RPMI7951 (cell line): ENCODE results near the gene POMC. TPM values are rescaled to one million over a fixed set of nuclear protein-coding genes. Genes with fewer than 3 reads are reported as not detected.
"Not testable (repeated sequence)": the region's sequence is repeated elsewhere in the genome, so short reads cannot be mapped to it uniquely, and the experiment has no call there.

Source experiments
- DNase-seq: peaks from one replicate; pipeline ENCODE4 v3.0.0-alpha.2; 2012; ENCODE audit warnings: low read depth
- total RNA-seq: library from RNA; depleted of rRNA; stranded (reverse); fragments of >200 nt; shearing (Covaris generic); gene quantifications from 2 replicates; pipeline ENCODE4 v1.2.3, GENCODE V29; 2014; rRNA removed

The POMC gene
- total RNA-seq, 1 experiment from 2014 or later: 5.8 TPM

DNA sequence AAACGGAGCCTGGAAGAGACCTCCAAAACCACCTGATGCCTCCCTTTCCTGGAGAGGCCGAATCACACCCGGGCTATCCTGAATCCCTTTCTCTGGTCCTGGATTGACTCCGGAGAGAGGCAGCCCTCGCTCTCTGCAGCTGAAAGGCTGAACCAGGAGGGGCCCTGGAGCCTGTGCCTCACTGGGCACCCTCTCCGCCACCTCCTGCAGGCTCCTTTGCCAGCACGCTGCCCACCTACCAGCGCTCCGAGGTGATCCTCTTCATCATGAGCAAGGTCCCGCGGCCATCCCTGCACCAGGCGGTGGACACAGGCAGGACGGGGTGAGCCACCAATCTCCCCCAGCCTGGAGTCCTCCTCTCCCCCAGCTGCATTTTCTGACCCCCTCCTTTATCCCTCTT lies 35.7 kb downstream of the POMC start:
- DNase-seq: no peak

DNA sequence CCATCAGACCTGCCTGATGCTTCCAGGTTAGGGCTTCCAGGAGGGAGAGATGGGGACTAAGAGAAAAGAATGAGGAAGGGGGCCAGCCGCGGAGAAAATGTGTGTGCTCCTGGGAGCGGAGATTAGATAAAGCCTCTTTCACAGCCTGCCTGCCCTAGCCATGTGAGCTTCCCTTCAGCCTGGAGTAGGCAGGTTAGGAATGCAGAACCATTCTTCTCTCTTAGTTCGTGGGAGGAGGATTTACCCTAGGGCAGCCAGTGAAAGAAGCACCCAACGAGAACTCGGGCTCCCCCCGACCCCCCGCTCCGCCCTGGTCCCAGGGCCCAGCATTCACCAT lies 36.1 kb downstream of the POMC start:
- no peak for DNase-seq

DNA sequence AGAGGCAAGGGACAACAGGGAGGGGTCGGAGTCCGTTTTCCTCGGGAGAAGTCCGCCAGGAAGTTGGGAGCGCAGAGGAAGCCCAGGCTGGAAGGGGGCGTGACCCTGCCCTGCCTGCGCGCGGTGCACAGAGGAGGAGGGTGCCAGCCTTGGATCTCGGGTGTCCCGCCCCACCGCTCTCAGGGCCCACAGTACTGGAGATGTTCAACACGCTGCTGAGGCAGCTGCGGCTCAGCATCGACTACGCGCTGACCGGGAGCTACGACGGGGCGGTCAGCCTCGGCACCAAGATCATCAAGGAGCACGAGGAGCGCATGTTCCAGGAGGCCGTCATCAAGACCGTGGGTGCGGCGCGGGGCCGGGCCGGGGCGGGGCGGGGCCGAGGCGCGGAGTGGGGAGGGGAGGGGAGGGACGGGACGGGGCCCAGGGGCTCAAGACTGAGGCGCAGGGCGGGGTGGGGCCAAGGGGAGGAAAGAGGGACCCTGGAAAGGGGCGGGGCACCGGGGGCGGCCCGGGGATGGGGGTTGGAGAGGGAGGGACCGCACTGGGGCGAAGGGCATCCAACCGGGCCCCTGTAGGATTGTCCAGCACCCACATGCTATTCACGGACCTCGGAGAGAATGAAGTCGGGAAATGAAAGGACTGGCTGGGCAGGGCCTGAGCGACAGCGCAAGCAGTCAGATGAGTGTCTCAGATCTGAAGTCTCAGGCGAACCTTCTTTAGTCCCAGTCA lies 36.6 kb downstream of the POMC start:
- DNase-seq: no peak

DNA sequence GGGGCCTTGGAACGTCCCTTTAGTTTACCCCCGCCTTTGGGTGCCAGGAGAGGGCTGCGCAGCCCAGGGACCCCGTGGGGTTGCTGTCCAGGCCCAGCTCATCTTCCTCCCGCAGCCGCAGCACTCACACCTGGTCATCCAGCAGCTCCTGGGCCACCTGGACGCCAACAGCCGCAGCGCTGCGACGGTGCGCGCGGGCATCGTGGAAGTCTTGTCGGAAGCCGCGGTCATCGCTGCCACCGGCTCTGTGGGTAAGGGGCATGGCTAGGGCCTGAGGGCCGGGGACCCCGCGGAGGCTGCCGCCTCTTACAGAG lies 37.2 kb downstream of the POMC start:
- no peak for DNase-seq

DNA sequence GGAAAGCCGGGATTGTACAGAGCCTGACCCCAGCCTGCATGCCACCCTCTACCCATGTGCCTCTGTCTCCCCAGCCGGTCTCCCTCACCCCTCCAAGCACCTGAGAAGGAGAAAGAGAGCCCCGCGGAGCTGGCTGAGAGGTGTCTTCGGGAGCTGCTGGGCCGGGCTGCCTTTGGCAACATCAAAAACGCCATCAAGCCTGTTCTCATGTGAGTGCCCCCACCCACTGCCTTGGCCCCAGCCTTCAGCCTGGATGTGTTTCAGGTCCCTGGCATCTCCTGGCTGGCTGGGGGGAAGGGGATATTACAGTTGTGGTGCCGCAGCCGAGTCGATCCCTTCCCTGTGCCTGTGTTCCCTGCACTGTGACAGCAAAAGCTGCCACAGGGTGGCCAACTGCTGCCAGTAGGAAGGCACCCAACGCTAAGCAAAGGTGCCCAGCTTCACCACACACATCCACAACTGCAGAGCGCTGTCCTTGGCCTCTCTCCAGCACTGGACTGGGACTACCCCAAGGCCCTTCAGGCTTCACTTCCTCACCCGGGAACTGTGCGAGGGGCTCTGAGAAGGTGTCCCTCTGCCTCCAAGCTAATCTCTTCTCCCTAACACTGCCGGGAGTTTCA lies 38.4 kb downstream of the POMC start:
- no peak for DNase-seq

DNA sequence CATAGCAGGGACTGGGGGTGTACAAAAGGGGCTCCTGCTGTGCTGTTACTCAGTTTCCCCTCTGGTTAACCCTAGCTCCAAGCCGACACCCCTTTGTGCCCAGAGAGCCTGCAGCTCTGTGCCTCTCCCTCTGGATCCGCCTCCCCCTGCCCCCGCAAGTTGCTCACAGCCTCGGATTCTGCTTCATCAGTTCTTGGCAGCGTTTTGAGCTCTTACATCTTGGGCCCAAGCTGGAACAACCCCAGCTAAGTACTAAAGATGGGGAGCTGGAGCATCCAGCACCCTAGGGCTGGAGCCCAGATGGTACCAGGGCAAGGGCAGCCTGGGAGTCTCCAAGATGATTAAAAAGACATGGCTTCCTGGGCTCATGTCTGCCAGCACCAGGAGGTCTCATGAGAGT lies 40.7 kb downstream of the POMC start:
- no peak for DNase-seq

DNA sequence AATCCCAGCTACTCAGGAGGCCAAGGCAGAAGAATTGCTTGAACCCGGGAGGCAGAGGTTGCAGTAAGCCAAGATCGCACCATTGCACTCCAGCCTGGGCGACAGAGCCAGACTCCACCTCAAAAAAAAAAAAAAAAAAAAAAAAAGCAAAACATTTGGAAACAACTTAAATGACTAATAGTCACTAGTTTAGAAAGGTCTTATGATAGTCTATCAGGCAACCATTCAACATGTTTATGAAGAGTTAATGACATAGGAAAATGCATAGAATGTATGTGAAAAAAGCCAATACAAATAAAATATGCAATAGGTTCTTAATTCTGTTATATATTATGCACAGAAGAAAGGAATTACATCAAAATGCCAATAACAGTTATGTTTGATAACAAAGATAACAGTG lies 41.3 kb downstream of the POMC start:
- not testable (repeated sequence) for DNase-seq

DNA sequence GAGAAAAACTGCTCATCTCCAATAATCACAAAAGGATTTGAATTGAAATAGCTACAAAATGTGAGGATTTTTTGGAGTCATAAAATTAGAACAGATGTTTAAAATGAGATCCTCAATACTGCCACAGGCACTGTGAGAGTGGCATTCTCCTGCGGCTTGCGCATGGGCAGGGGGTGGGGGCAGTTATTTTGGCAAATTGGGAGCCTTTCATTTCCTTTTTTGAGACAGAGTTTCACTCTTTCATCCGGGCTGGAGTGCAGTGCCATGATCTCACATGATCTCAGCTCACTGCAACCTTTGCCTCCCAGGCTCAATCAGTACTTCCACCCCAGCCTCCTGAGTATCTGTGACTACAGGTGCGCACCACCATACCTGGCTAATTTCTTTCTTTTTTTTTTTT lies 42.4 kb downstream of the POMC start:
- DNase-seq: no peak

DNA sequence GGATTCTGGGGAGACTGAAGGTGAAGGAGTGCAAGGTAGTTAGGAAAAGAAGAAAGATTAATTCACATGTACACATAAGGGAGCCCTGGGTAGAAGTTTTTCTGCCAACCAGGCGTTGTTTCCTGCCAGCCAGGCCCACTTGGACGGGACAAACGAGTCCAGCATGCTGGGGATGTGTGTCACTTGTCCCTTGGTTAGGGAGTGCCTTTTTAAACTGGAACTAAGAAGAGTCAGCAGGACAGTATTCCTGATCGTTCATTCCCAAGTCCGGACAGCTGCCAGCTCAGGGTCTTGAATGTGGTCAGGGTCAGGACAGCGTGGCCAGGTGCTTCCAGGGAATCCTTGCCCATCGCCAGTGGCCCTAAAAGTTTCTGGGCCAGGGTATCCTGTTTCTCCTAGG lies 43.2 kb downstream of the POMC start:
- no peak for DNase-seq

DNA sequence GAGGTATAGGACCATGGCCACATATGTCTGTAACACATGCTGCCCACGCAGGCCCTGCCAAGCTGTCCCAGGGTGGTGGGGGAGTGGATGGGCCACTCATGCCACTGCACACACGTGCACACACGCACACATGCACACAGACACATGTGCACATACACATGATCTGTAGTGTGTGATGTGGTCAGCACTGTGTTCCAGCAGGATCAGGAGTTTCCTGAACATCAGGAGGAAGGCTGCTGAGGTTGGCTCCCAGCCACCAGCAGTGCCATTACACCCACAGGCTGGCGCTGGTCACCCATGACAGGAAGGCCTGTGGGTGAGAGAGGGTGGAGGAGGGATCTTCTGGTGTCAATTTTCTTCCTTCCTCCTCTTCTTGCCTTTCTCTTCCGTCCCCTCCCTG lies 44.7 kb downstream of the POMC start:
- no peak for DNase-seq

DNA sequence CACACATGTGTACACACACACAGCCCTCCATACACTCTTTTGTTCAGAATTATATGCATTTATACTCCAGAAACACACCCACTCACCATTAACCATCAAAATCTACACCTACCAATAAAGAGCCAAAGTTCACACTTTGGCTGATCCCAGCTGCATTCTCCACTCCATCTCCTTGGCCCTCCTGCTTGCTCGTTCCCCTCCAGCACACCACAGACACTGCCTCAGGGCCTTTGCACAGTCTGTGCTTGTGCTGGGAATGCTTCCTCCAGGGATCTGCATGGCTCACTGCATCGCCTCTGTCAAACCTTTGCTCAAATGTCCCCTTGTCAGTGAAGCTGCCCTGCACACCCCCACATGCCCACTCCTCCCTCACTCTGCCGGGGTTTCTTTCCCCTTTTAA lies 46.0 kb downstream of the POMC start:
- no peak for DNase-seq

DNA sequence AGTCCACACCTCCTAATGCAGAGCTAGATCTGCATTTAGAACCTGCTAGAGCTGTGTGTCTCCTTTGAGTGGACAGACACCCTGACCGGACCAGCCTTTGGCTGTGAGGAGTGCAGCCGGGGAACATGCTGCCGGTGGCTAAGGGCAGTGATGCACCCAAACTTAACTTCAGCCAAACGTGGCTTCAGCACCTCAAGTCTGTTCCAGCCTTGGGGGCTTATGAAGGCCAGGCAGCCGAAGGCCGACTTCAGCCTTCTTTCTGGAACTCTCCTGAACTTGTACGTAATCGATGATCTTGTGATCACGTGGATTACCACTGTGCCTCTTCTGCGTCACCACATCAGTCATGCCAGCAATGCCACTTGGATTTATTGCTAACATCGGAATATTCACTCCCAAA lies 49.1 kb downstream of the POMC start:
- DNase-seq: no peak

DNA sequence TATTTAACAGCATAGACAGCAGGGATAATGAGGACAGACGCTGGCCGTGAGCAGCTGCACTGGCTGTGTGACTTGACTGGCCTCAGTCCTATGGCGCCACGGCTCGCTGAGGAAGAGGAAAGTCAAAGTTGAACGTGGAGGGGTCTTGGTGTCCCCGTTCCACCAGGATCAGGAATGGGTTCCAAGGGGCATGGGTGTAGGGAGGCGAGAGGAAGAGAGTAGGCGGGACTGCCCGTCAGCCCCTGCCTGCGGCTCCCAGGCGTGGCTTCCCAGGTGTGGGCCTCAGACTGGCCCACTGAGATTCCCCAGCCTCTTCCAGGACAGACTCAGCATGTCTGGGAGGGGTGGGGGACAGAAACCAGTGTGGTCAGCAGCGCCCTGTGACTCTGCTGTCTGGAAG lies 51.4 kb downstream of the POMC start:
- DNase-seq: no peak

DNA sequence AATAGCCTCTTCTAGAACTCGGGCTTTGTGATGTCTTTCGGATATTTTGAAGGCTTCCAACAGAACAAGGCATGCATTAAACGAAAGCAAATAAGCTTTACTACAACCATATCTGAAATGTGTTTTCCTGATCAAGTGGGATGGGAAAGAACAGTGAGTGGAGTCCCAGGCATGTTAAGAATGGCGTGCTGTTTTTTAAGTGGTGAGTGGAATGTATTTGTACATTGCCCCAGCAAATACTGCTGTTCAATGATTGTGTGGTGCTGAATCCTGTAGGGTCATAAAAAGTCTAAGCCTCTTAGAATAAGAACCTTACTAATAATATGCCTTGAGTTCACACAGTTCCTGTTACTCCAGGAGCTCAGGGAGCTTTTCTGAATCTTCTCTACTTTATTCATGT lies 52.5 kb downstream of the POMC start:
- DNase-seq: no peak

DNA sequence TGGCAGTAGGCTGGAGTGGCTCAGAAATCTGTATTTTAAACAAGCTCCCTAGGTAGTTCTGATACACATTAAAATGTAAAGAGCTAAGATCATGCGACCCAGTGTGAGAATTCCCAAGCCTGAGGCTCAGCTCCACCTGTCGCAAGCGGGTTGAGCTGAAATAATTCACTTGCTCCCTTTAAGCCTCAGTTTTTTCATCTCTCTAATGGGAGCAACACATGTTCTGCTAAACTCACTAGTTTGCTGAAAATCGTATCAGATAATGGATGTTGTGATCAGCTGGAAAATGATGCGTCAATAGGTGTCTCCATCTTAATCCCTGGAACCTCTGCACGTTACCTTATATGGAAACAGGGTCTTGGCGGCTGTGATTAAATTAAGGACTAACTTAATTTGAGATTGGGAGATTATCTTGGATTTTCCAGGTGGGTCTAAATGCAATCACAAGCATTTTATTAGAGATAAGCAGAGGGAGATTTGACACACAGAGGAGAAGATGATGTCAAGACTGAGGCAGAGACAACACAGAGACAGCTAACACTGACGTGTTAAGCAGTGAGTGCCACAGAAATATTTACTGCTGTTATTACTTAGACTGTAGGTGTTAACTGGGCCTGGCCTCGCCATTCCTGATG lies 53.0 kb downstream of the POMC start:
- no peak for DNase-seq

DNA sequence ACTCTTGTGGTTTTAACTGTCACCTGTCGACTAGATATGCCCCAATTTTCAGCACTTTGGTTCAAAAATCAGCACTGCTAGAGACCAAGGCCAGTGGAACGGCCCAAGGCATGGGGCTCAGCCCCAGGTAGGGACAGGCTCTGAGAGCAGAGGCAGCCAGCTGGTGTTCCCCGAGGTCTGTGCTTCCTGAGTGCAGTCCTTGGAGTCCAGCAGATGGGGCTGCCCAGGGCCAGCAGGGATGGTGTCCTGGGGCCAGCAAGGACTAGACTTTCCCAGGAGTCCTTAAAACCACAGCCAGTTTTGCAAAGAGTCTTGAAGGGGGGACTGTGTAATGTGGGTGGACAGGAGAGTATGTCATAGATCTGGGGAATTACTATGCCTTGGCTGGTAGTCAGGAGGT lies 56.3 kb downstream of the POMC start:
- DNase-seq: no peak

Other genes starting within 250 kb of the POMC start
- 16.4 and 21.3 TPM in 2 replicates for gene ADCY3, start 248.3 kb downstream of the POMC start, total RNA-seq
- gene DNAJC27, start 196.6 kb downstream of the POMC start, total RNA-seq: 4.2 and 5.6 TPM in 2 replicates
- gene EFR3B, start 126.5 kb downstream of the POMC start, total RNA-seq: 0.60 and 1.1 TPM in 2 replicates
- 1.4 and 2.3 TPM in 2 replicates for gene DNMT3A, start 173.3 kb upstream of the POMC start, total RNA-seq